HG02571 (cell line): ENCODE data around the gene NAA50.

Experiments used
- ATAC-seq: cut with Tn5 transposase; IDR thresholded peaks from one replicate; pipeline ENCODE4 v1.9.1; 2021; ENCODE audit warnings: mild to moderate bottlenecking, moderate library complexity; ENCODE audit not compliant: unreplicated experiment

The NAA50 gene

DNA sequence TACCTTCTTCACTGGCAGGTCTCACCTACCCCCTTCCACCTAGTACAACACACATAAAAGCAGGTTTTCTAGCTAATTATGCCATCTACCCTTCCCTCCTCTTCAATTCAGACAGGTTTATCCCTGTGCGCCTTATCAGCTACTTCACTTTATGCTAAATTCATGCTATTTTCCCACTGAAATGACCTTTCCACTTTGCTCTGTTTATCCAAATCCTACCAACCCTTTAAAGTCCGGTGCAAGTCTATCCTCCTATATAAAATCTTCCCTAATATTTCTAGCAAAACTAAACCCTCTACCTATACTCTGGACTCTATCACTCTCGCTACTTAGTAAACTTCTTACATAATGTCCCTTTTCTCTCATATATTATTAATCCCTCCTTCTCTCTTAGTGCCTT lies 55.6 kb downstream of the NAA50 start:
- no peak for ATAC-seq

DNA sequence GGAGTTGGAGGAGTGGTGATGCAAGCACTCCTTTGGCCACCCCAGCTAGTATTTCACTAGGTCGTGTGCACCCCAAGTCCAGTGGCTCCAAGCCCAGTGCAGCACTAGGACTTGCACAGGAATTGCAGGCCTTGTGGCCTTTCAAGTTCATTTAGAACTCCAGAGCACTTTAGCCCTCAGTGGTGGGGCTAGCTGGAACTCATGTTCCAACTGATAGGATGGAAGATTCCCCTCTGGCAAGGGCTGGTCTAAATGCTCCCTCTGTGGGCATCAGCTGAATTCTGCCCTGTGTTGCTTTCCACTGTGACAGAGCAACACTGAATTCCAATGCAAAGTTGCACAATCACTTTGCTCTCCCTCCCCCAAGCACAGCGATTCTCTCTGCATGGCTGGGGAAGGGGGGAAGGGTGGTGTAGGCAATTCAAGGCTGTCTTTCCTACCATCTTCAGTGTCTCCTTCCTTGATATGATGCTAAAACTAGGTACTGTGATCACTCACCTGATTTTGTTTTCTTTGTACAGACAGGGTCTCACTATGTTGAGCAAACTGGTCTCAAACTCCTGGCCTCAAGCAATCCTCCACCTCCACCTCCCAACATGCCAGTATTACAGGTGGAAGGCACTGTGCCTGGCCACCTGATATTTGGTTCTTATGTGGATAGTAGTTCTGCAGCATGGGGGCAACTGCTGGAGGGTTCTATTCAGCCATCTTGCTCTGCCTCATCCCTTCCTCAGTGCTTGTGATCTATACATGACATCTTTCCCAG lies 59.9 kb downstream of the NAA50 start:
- ATAC-seq: no peak

DNA sequence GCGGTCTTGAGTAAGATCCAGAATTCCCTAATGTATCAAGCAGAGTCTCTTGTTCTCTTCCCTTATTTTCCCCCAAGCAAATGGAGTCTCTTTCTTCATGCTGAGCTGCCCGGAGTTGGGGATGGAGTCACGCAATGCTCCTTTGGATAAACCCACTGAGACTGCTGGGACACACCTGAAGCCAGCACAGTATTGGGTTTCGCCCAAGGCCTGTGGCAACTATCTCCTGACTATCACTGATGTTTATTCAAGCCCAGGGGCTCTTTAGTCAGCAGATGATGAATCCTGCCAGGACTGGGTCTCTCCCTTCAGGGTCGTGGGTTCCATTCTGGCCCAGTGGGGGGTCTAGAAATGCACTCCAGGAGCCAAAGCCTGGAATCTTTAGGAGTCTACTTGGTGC lies 60.9 kb downstream of the NAA50 start:
- ATAC-seq: no peak

DNA sequence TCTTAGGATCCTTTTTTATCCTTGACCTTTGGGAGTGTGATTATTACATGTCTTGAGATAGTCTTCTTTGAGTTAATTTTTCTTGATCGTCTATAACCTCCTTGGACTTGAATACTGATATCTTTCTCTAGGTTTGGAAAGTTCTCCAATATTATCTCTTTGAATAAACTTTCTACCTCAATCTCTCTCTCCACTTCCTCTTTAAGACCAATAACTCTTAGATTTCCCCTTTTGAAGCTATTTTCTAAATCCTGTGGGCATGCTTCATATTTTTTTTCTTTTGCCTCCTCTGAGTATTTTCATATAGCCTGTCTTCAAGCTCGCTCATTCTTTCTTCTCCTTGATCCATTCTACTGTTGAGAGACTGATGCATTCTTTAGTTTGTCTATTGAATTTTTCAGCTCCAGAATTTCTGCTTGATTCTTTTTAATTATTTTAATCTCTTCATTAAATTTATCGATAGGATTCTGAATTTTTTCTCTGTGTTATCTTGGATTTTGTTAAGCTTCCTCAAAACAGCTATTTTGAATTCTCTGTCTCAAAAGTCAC lies 61.7 kb downstream of the NAA50 start:
- no peak for ATAC-seq

DNA sequence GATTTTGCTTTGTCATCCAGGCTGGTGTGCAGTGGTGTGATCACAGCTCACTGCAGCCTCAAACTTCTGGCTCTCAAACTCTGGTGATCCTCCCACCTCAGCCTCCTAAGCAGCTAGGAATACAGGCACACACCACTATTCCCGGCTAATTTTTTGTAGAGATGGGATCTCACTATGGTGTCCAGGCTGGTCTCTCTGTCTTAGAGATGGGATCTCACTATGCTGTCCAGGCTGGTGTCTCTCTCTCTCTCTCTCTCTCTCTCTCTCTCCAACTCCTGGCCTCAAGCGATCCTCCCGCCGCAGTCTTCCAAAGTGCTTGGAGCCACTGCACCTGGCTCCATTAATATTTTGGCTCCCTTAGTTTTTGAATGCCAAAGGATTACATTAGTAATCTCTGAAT lies 67.3 kb downstream of the NAA50 start:
- no peak for ATAC-seq

DNA sequence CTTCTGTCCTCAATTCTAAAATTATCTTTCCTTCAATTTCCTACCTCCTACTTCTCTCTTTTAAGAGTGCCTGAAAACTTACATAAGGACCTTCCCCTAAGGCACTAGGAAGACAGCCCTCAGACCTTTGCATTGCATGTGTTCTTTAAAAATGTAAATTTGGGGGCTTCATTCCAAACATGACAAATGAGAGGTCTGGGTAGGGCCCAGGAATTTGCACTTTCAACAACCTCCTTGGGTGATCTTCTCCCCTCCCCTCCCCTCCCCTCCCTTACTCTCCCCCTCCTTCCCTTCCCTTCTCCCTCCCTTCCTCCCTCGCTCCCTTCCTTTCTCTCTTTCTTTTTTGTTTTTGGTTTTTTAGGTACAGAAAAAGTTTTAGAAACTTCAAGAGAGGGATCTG lies 68.3 kb downstream of the NAA50 start:
- no peak for ATAC-seq

DNA sequence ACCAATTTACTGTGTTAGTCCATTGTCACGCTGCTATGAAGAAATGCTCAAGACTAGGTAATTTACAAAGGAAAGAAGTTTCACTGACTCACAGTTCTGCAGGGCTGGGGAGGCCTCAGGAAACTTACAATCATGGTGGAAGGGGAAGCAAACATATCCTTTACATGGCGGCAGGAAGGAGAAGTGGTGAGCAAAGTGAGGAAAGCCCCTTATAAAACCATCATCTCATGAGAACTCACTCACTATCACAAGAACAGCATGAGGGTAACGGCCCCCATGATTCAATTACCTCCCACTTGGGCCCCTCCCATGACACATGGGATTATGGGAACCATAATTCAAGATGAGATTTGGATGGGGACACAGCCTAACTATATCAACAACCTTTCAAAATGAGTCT lies 69.8 kb downstream of the NAA50 start:
- ATAC-seq: no peak

DNA sequence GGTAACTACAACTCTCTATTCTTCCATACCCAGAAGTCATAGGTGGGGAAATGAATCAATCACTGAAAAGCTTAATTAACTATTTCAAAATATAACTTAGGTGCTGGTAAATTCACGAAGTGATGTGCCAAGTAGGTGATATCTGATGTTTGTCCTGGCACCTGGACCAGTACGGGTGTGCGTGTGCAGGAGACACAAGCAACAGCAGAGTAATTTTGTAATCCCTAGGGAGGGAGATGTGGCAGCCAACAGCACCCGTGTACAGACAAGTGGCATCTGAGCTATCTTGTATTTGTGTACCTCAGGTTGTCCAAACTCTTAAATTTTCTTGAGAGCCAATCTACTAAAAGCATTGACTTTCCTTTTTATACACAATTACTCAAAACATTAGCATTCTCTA lies 72.5 kb downstream of the NAA50 start:
- no peak for ATAC-seq

DNA sequence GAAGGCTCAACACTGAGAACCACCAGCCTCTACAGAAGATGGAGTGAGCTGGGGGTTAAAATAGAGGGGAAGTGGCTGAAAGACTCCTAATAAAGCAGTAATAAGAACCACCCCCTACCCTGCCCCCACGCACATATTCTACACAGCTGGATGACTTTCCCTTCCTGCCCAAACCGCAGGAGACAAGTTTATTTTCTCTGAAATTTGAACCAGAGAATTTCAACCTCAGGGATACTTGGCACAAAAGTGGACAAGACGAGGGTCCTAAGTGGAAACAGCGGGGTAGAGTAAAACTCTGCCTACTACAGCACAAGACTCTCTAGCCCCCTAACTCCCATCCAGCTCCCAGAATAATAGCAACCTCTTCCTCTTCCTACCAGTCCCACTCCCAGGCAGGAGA lies 78.0 kb downstream of the NAA50 start:
- ATAC-seq: no peak
